Ishikawa (cell line): ENCODE results near the gene CXADR.

Experiments used
- CEBPB ChIP-seq: IDR thresholded peaks from 2 replicates; pipeline ENCODE4 v1.6.1; 2012
- CREB1 ChIP-seq: IDR thresholded peaks from 2 replicates; pipeline ENCODE4 v1.6.1; 2012; ENCODE audit warnings: low read depth
- EGR1 ChIP-seq: IDR thresholded peaks from 2 replicates; pipeline ENCODE4 v1.6.1; 2012
- RAD21 ChIP-seq: IDR thresholded peaks from 2 replicates; pipeline ENCODE4 v1.6.1; 2012; ENCODE audit warnings: low read depth
- REST ChIP-seq: IDR thresholded peaks from 2 replicates; pipeline ENCODE4 v1.6.1; 2012; ENCODE audit warnings: low read depth, mild to moderate bottlenecking
- TEAD4 ChIP-seq: IDR thresholded peaks from 2 replicates; pipeline ENCODE4 v1.6.1; 2012
- USF1 ChIP-seq: IDR thresholded peaks from 2 replicates; pipeline ENCODE4 v1.6.1; 2012

- TF ChIP-seq USF1 (no peak), REST (no peak), CREB1 (no peak), CEBPB (no peak), RAD21 (no peak), EGR1 (no peak), TEAD4 (no peak)
Measured at GRCh38 chr21:17492415-17493168, 20.3 kb upstream of the CXADR start.
